ENCODE measurements around the gene PRTFDC1.

DNA sequence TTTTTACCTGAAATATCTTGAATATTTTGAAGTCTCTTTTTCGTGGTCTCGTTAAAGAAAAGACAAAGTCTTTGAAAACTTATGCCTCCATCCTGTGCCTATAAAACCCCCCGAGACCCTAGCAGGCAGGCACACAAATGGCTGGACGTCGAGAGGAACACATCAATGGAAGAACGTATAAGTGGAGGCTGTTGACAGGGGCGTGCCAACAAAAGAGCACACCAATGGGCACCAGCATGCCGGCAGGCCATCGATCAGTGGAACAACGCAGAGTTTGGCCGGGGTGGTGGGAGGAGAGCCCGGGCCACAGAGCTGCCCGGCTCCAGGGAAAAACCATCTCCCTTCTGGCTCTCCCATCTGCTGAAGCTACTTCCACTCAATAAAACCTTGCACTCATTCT, 38.9 kb upstream of the PRTFDC1 start:
- TF ChIP-seq, protein P1, sequence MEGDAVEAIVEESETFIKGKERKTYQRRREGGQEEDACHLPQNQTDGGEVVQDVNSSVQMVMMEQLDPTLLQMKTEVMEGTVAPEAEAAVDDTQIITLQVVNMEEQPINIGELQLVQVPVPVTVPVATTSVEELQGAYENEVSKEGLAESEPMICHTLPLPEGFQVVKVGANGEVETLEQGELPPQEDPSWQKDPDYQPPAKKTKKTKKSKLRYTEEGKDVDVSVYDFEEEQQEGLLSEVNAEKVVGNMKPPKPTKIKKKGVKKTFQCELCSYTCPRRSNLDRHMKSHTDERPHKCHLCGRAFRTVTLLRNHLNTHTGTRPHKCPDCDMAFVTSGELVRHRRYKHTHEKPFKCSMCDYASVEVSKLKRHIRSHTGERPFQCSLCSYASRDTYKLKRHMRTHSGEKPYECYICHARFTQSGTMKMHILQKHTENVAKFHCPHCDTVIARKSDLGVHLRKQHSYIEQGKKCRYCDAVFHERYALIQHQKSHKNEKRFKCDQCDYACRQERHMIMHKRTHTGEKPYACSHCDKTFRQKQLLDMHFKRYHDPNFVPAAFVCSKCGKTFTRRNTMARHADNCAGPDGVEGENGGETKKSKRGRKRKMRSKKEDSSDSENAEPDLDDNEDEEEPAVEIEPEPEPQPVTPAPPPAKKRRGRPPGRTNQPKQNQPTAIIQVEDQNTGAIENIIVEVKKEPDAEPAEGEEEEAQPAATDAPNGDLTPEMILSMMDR (conservative IDR thresholded peaks at IDR 0.05; ENCODE audit: low read length), result no peak
- TF ChIP-seq EZH2phosphoT487 (IDR thresholded peaks at IDR 0.05; ENCODE audit: borderline replicate concordance, low read depth, low read length), result no peak

All from OCI-LY7 (cell line).